Caki2 (cell line): ENCODE measurements around the gene FKRP. TPM values are rescaled to one million over a fixed set of nuclear protein-coding genes. Genes with fewer than 3 reads are reported as not detected.
"Not testable (repeated sequence)": the region's sequence is repeated elsewhere in the genome, so short reads cannot be mapped to it uniquely, and the experiment has no call there.

ENCODE experiments used
- DNase-seq: peaks from one replicate; pipeline ENCODE4 v3.0.0-alpha.2; 2015; ENCODE audit warnings: low read depth
- in situ Hi-C: cut with HindIII; loops from 2 replicates; pipeline ENCODE4 v1.10.0; 2016; ENCODE audit warnings: low sequenced_read_pairs, low pct_unique_long_range_greater_than_20kb, mixed read lengths
- total RNA-seq: library from RNA; depleted of rRNA; stranded (reverse); fragments of >200 nt; shearing (Covaris generic); gene quantifications from 2 replicates; pipeline ENCODE4 v1.2.3, GENCODE V29; 2014; ENCODE audit warnings: low replicate concordance; rRNA removed

The FKRP gene
- total RNA-seq, 1 experiment from 2014 or later: 23.7 TPM

GRCh38 chr19:46788968-46789338 is 43.1 kb downstream of the FKRP start:
- in situ Hi-C loops: no loop called here
- no peak for DNase-seq

- no peak for DNase-seq
- in situ Hi-C loops: no loop called here
These were observed 43.5 kb downstream of the FKRP start for GRCh38 chr19:46789371-46789770.

- DNase-seq: peak; percentile 91
- in situ Hi-C loops: no loop called here
These were observed 46.1 kb downstream of the FKRP start for GRCh38 chr19:46791944-46792343.

GRCh38 chr19:46797881-46798280 is 52.0 kb downstream of the FKRP start:
- no peak for DNase-seq
- in situ Hi-C loops: no loop called here

- DNase-seq: no peak
- in situ Hi-C loops: no loop called here
These were observed 52.9 kb downstream of the FKRP start for GRCh38 chr19:46798713-46799112.

- in situ Hi-C loops: no loop called here
- DNase-seq: no peak
These were observed 56.3 kb downstream of the FKRP start for GRCh38 chr19:46802152-46802551.

GRCh38 chr19:46803555-46803954 is 57.7 kb downstream of the FKRP start:
- in situ Hi-C loops: no loop called here

GRCh38 chr19:46804432-46804831 is 58.6 kb downstream of the FKRP start:
- DNase-seq, in situ Hi-C loops: not testable (repeated sequence)

More at GRCh38 chr19:46803555-46803954, 57.7 kb downstream of the FKRP start:
- no peak for DNase-seq

- DNase-seq: no peak
- in situ Hi-C loops: no loop called here
These were observed 60.8 kb downstream of the FKRP start for GRCh38 chr19:46806656-46807055.

Other genes starting within 250 kb of the FKRP start
- 126 and 145 TPM in 2 replicates for gene CALM3, start 144.7 kb upstream of the FKRP start, total RNA-seq
- not detected in 2 replicates for gene PTGIR, start 121.0 kb upstream of the FKRP start, total RNA-seq
- gene GNG8, start 109.9 kb upstream of the FKRP start, total RNA-seq: not detected in 2 replicates
- gene DACT3, start 84.9 kb upstream of the FKRP start, total RNA-seq: 0.03 and 1.6 TPM in 2 replicates
- 17.8 and 18.7 TPM in 2 replicates for gene PRKD2, start 28.9 kb upstream of the FKRP start, total RNA-seq
- gene STRN4, start 393 bp downstream of the FKRP start, total RNA-seq: 102 and 131 TPM in 2 replicates
- 274 and 283 TPM in 2 replicates for gene SLC1A5, start 42.5 kb downstream of the FKRP start, total RNA-seq
- 291 and 329 TPM in 2 replicates for gene AP2S1, start 104.8 kb downstream of the FKRP start, total RNA-seq
- gene ARHGAP35, start 114.9 kb downstream of the FKRP start, total RNA-seq: 15.6 and 19.5 TPM in 2 replicates